NCI-H2029 (cell line): ENCODE data around the gene PLCB2.
A peak's percentile ranks its signal among the peaks of the same experiment; 100 is the strongest.

ENCODE experiments used
- DNase-seq: peaks from one replicate; lab custom pipeline; 2025; lab: John Stamatoyannopoulos, UW

Gene PLCB2

DNA sequence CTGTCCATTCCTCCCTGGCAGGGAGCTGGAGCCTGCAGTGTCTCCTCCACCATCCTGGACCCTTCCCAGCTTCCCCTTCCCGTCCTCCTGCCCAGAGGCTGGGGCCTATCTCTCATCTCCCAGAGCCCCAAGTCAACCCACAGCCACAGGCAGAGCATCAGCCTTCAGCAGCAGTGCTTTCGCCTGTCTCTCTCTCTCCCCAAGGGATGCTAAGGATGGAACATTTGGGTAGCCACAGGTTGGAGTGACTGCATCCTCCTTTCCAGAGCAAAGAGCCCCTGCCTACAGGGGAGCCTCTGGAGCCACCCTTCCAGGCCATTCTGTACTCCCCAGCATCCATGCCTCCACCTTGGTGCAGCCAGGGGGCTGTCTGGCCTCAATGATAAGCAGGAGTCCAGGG lies 4.2 kb downstream of the PLCB2 start:
- DNase-seq = no peak

DNA sequence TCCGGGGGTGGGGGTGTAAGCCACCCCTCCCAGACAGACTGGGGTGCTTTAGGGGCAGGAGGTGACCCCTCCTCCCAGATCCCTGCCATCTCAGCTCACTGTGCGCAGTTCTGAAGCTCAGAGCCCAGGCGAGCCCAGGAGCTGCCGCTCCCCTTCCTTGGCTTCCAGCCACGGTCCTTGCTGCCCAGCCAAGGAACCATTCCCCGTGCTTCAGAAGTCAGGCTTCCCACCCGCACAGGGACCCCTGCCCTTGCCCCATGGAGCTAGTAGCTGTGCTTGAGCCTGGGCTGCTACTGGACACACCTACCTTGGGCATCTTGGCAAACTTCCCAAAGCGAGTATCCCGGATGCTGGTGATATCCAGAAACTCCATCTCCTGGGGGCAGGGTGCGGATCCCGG lies 4.8 kb downstream of the PLCB2 start:
- DNase-seq = no peak

DNA sequence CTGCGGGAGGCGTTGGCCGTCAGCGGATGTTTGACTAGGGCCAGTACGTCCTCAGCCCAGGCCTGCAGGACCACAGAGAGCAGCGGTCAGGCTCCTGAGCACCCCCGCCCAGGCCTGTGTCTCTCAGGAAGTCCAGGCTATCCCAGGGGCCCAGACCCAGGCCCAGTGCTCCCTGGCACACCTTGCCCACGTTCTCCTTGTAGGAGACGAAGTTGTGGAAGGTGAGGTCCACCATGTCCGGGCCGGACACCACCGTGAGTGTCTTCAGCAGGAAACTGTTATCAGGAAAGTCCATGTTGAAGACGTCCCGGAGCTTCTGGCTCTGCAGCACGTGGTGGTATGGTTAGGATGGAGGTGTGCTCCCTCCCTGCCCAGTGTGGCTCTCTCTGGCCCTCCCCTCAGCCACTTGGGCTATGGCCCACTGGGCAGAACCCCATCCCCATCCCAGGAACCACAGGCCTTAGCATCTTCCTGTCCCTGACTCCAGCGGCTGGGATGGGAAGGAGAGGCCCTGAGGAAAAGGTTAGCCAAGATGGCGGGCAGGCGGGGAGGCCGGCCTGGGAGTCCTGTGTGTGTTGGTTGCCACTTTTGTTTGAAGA lies 5.3 kb downstream of the PLCB2 start:
- no peak for DNase-seq

DNA sequence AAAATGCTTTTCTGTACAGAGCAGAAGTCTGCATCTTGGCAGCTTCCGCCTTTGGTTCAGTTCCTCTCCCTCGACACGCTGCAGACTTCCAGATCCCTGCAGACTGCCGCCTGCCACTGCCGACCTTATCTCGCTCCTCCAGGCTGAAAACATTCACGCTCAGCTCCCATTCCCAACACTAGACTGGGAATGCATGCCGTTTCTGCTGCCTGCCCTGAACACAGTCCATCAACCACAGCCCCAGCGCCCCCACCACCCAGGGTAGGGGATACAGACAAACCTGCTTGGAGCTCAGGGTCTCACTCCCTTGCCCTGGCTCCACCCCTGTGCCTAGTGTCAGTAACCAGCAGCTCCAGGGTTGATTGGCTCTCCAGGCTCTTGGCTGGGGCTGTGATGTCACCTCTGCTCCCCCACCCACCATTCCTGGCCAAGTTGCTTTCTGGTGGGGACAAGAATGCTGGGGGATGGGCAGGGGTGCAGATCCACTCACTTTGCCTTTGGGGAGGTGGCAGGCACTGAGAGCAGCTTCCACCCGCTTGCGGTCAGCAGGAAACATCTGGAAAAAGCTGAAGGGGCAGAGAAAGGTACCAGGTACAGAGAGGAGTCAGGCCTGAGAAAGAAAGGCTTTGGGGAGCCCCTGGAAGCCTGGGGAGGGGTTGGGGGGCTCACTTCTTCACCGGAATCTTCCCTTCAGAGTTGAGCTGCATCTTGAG lies 6.1 kb downstream of the PLCB2 start:
- DNase-seq = no peak

DNA sequence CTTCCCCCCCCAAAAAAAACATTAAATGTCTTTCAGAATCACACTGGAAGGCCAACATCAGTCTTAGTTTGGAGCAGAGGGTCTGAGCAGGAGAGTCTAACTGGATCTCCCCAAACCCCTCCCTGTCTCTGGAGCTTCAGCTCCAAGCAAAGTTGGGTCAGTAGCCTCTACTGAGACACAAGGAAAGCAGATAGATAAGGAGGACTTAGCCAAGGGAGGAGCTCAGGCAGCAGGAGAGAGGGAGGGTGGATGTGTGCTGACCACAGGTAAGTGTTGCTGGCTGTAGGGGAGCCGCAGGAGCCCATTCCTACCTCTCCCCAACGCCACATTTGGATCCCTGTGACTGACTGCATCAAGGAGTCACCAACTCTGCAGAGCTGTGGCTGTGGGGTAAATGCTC lies 7.0 kb downstream of the PLCB2 start:
- no peak for DNase-seq

DNA sequence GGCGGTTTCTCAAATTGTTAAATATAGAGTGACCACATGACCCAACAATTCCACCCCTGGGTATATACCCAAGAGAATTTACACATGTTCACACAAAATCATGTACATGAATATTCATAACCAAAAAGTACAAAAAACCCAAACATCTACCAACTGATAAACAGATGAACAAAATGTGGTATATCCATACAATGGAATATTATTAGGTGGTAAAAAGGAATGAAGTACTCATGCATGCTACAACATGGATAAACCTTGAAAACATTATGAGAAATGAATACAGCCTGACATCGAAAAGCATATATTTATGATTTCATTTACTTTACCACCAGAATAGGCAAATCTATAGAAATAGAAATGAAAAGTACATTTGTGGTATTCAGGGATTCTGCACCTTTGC lies 7.4 kb downstream of the PLCB2 start:
- DNase-seq = no peak

DNA sequence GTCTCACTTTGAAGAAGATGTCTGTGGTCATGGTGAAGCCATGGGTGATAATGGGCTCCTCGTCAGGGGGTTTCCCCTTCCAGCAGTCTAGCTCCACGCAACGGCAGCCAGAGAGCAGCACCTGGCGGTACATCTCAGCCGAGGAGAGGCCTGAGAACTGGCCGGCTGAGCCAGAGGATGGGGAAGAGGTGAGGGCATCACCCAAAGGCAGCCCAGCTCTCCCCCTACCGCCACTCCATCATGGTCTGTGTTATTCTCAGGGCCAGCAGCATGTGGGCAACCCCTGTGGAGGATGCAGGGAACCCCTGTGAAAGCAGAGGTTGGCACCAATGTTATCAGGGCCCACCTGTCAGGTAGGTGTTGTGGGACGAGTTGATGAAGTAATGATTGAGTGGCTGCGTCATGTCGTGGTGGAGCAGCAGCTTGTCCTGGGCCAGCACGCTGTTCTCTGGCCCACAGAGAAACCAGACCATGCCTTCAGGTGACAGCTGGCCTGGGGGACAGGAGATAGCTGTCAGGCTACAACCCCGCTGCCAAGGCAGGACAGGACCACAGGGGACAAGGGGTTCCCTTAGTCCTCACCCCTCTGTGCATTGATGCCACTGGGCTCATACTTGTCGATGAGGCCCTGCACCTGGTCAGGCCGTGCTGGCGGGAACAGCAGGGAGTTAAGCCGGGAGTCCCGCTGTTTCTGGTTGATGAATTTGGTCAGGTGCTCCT lies 9.4 kb downstream of the PLCB2 start:
- no peak for DNase-seq

DNA sequence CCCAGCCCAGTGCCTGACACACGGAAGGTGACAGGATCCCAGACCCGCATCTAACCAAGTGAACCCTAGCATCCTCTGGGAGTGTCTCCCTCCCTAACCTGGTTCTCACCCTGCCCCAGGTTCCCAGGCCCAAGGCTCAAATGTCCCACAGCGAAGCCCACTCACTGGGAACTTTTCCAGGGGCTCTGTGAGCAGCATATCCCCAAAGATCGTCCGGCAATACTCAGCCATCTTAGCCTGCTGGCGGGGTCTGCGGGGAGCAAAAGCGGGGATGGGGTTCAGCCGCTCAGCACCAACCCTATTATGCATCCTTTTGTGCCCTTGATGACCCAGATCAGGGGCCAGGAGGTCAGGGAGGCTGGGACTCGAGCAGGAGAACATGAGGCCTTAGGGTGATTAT lies 10.4 kb downstream of the PLCB2 start:
- no peak for DNase-seq

DNA sequence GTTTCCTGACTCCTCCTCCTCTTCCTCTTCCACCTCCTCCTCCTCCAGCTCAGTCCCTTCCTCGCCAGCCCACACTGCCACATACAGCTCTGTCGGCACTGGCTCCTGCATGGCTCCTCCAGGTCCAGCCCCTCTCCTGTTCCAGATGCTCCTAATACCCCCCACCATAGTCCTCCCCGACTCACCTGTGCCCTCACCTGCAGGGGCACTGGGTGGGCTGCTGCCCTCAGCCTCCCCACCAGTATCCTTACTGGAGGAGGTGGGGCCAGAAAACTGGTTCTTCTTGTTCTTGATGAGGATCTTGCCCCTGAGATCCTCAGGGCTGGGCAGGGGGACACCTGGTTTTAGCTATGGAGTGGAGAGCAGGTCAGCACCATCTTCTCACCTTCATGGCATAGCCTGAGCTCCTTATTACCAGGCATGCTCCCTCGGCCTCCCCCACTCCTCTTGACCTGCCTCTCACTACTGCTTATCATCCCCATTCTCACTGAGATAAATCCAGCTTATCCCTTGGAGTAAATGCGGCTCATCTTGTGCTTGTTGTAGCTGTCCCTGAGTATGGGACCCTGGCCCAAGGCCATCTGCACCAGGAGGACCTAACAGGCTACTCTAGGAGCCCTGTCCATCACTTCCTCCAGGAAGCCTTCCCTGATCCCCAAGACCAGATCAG lies 11.0 kb downstream of the PLCB2 start:
- no peak for DNase-seq

DNA sequence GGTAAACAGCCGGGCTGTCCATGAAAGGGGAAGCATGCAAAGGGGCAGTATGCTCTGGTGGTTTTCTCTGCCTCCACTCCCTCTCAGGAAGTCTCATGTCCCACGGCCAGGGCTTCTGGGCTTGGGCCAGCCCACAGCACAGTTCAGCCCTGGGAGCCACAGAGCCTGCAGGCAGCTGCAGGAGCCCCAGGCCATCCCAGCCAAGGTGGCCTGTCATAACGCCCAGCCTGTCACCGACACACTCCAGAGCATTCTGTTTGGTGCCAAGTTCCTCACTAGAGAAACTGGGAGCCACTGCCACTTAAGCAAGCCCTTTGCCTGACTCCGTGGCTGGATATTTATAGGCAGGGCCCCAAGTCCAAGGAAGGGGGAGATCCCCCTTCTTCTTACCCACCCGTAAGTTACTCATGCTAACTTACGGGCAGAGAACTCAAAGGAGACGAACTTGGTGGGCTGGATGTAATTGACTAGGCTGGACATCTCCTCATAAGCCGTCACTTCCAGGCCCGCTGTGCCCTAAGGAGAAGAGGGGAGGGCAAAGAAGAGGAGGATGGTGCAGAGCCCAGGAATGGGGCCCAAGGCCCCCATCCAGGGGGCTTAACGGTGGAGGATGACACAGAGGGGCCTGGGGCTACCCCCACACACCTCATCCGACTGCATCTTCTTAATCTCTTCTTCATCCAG lies 11.7 kb downstream of the PLCB2 start:
- DNase-seq = no peak

DNA sequence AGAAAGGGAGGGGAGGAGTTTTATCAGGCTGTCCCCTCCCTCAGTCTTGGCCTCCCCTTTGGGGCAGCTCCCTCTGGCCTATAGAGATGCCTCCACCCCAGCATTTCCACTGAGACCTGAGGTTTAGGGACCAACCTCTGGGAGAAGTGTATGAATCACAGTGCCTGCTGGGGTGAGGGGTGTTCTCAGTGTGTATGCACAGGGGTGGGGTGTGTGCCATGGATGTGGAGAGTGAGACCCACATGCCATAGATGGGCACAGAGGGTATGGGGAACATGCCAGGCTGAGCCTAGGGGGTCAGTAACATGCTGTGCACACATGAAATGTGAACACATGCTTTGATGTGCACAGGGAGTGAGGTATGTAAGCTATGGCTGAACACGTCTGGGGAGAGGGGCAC lies 12.4 kb downstream of the PLCB2 start:
- no peak for DNase-seq

DNA sequence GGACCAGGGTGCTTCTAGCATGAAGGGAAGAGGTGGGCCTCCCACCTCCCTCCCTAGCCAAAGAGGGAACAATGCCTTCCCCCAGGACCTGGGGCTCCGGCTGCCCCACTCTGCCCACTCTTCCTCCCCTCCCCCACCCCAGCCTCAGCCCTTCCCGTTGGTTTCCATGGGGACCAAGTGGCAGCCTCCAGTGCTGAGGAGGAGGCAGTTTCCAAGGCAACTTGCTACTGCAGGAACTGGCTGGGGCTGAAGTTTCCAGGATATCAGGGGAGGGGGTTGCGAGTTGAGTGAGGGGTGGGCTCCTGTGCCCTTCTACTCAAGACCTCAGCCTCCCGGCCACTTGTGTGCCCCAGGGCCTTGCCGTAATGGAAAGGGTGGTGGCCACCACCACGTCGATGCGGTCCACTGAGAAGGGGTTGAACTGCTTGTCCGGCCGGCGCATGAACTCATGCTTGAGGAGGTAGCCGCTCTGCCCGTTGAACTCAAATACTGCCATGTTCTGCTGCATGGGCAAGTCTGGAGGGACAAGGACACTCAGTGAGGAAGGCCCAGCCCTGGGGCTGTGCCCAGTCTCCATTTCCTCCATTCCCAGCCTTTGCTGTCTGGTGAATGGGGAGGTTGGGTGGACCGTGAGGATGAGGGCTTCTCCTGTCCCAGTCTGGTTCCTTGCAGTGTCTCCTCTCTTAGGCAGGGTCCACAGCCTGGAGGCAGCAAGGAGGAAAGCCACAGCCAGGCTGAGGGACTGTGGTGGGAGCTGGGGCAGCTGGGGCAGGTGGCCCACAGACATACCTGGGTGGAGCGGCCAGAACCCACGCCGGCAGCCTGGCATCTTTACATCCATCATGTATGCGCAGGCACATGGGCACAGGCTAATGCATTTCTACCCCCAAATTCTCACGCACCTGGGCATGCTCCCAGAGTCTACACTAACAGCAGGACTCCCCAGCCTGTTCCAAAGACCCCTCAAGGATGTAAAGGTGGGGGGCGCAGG lies 13.5 kb downstream of the PLCB2 start:
- no peak for DNase-seq

DNA sequence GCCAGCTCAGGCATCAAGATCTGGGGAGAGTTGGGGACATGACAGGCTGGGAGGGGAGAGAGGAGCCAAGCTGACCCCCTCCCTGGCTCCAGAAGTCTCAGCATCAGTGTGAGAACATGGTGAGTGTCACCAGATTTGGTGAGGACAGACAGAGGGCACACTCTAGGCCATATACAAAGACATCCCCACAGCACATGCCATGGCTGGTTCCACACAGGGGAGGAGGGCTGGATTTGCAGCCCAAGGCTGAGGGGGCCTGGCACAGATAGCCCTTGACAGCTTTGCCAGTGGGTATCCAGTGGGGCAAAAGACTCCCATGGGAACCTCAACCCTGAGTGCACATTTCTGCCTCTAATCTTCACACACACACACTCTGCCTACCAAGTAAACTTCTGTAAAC lies 14.7 kb downstream of the PLCB2 start:
- DNase-seq = no peak

DNA sequence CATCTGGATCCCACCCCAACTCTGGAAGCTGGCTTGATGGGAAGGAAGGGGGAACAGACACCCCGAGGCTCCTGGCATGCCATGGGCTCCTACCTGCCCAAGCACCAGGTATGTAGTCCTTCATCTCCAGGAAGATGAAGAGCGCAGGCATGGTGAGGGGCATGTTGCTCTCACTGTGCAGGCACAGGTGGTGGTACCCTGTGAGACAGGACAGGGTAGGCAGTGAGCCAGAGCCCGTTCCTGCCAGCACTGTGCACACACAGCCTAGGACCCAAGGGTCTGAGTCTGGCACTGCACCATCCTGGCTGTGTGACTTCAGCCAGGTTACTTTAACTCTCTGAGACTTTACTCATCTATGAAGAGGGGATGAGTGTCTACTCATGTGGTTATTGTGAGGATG lies 15.5 kb downstream of the PLCB2 start:
- DNase-seq = no peak

DNA sequence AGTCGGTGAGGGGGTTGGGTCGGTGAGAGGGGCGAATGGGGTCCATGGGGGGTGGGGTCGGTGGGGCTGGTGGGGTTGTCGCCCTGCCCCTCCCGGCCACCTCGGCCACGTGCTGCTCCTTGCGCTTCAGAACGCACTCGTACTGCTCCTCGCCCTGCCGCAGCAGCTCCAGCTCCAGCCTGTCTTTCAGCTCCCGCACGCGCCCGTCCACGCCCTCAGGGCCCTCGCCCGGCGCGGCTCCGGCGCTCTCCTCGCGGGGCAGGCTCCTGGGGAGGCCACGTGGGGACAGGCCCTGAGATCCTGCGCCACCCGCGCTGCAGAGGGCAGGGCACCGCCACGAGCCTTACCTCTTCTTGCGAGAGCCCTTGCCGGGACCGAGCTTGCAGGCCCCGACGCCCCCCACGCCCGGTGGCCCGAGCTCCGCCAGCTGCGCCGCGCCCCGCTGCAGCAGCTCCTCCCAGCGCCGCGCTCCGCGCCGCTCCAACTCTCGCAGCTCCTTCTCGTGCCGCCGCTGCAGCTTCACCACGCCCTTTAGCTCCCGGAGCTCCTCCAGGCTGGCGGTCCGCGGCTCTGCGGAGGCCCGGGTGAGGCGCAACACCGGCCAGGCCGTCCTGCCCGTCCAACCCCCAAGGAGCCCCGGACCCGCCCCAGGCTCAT lies 16.7 kb downstream of the PLCB2 start:
- DNase-seq = no peak

DNA sequence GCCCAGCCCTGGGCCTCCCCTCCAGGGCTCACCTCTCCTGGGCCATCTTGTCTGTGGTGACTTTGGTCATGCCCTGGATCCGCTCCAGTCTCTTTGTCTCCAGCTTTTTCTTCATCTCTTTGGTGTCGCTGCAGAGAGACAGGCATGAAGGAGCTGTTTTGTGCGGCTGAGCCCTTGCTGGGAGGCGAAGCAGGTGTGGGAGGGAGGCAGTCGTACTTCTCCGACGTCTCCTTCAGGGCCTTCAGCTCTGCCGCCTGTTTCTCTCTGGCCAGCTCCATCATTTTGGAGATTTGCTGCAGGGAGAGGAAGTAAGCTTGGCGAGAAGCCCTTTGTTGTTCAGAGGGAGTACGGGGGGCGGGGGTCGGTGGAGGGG lies 17.2 kb downstream of the PLCB2 start:
- DNase-seq = no peak

DNA sequence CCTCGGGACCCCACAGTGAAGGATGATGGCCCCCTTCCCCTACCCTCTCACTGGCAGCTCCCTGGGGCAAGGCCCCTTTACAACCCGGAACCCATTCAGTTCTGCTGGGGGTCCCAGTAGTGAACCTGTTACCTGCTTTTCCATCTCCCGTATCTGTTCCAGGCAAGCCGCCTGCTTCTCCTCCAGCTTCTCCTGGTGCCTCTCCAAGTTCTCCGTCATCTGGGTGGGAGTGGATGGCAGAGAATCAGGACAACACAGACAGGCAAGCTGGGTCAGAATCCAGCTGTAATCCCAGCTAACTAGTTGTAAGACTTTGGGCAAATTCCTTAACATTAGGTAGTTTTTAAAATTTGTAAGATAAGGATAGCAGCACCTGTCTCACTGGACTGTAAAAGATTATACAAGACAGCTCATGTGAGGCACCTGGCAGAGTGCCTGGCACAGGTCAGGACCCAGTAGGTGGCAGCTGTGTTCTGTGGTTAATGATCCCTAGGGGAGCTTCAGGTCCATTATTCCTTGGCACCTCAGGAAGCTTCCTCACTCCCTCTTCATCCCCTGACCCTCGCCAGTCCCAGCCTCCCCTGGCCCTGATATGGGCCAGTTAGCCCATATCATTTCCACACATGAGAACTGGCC lies 18.5 kb downstream of the PLCB2 start:
- peak; percentile 25 for DNase-seq

DNA sequence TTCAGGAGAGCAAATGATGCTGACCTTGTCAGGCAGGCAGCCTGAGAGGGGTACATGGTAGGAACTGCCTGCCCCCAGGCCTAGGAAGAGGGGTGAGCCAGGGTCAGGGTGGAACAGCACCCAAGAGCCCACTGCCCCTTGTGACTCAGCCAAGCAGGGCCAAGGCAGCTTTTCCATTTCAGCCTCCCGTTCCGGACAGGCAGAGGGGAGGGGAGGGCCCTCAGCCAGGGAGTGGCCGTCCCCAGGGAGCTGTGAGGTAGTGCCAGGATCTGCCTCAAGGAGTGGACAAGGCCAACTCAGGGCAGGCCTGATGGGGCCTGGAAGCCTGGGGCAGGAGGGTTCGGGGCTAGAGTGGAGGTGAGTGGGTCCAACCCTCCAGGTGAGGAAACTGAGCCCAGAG lies 19.8 kb downstream of the PLCB2 start:
- no peak for DNase-seq

DNA sequence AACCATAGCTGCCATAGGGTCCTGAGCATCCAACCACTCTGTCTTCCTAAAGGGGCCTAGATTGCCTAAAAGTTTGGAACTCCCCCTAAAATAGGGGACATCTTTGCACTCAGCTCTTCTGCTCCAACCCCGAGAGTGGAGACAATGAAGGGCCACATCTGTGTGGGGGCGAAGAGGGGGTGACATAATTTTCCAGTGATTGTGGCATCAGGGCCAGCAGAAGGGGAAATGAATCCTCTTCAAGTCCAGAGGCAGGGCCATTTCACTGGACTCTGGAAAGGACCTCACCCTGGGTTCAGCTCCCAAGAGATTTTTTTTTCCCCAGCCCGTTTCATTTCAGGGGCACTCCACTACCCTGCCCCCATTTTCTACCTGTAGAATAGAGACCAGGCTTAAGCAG lies 20.2 kb downstream of the PLCB2 start:
- no peak for DNase-seq

DNA sequence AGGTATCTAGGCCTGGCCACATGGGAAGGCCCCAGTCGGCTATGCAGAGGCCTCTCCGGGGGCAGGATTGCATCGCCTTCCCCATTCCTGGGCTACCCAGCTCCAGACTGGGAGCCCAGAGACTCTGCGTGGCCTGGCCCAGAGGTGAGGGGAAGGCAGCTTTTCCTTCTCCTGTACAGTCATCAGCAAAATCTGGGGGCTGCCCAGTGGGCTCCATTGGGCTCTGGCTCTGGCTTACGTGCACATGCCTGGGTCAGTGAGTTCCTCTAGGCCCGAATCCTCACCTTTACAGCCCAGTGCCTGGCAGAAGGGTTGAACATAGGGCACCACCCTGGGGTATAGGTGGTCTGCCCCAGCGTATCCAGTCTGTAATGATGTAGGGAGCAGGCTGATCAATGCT lies 20.9 kb downstream of the PLCB2 start:
- no peak for DNase-seq
